K562 (cell line): ENCODE results near the gene COMTD1. TPM values are rescaled to one million over a fixed set of nuclear protein-coding genes. Genes with fewer than 3 reads are reported as not detected.

Experiments
- C11orf30 ChIP-seq: fragments of 450-650 bp; IDR thresholded peaks from 2 replicates; pipeline ENCODE4 v1.6.1; 2016; ENCODE audit warnings: low read depth, mild to moderate bottlenecking
- CCNT2 ChIP-seq: IDR thresholded peaks from 2 replicates; pipeline ENCODE4 v1.6.1; 2011; ENCODE audit warnings: borderline replicate concordance, low read depth, mild to moderate bottlenecking, moderate library complexity, mixed read lengths, low read length; ENCODE audit not compliant: insufficient read length; ENCODE audit errors: extremely low read depth
- ESRRA ChIP-seq: fragments of 450-650 bp; IDR thresholded peaks from 2 replicates; pipeline ENCODE4 v1.6.1; 2014; ENCODE audit warnings: low read depth, mild to moderate bottlenecking, moderate library complexity, borderline replicate concordance
- HDAC8 ChIP-seq: fragments of 450-650 bp; IDR thresholded peaks from 2 replicates; pipeline ENCODE4 v1.6.1; 2016; ENCODE audit warnings: mild to moderate bottlenecking, missing genetic modification characterization, moderate library complexity, missing compliant biosample characterization
- MCM5 ChIP-seq: fragments of 450-650 bp; IDR thresholded peaks from 2 replicates; pipeline ENCODE4 v1.6.1; 2016; ENCODE audit warnings: low read depth
- MIER1 ChIP-seq: fragments of 450-650 bp; IDR thresholded peaks from 2 replicates; pipeline ENCODE4 v1.6.1; 2016; ENCODE audit warnings: antibody characterized with exemption, mild to moderate bottlenecking, low read depth
- MLLT1 ChIP-seq, 2 experiments: fragments of 450-650 bp; IDR thresholded peaks; 2 replicates each; pipeline ENCODE4 v1.6.1; 2016
- MTA2 ChIP-seq: fragments of 450-650 bp; IDR thresholded peaks from 2 replicates; pipeline ENCODE4 v1.6.1; 2016; ENCODE audit warnings: low read depth
- MTA3 ChIP-seq: fragments of 450-650 bp; formaldehyde crosslinking; IDR thresholded peaks from 2 replicates; pipeline ENCODE4 v1.6.1; 2017; ENCODE audit warnings: mild to moderate bottlenecking, borderline replicate concordance
- NCOR1 ChIP-seq: fragments of 450-650 bp; IDR thresholded peaks from 2 replicates; pipeline ENCODE4 v1.6.1; 2016; ENCODE audit warnings: mild to moderate bottlenecking, moderate library complexity
- NELFE ChIP-seq: IDR thresholded peaks from 2 replicates; pipeline ENCODE4 v1.6.1; 2011; ENCODE audit warnings: mild to moderate bottlenecking; ENCODE audit not compliant: insufficient read depth, insufficient read length
- PPARD ChIP-seq: fragments of 250-450 bp; sonication (Bioruptor Pico); IDR thresholded peaks from 2 replicates; pipeline ENCODE4 v1.8.0; 2022; ENCODE audit warnings: inconsistent platforms, mild to moderate bottlenecking, moderate library complexity
- RBM17 ChIP-seq: fragments of 200-400 bp; formaldehyde crosslinking; IDR thresholded peaks from 2 replicates; pipeline ENCODE4 v1.6.1; 2017; ENCODE audit warnings: low read depth, mild to moderate bottlenecking, low read length, borderline replicate concordance
- TBP ChIP-seq: optimal IDR thresholded peaks from 2 replicates; pipeline ENCODE3; 2011; ENCODE audit warnings: low read depth, low read length, improper control_type of control experiment
- ZBTB17 ChIP-seq: fragments of 450-650 bp; formaldehyde crosslinking; IDR thresholded peaks from 2 replicates; pipeline ENCODE4 v1.4.0; 2020; ENCODE audit warnings: mild to moderate bottlenecking
- ZNF57 ChIP-seq: fragments of 450-650 bp; formaldehyde crosslinking; IDR thresholded peaks from 2 replicates; pipeline ENCODE4 v1.4.0; 2020; ENCODE audit warnings: mild to moderate bottlenecking, moderate library complexity
- ZNF696 ChIP-seq: fragments of 250-450 bp; sonication (Bioruptor Pico); conservative IDR thresholded peaks from 2 replicates; pipeline ENCODE4 v1.4.0; 2020; ENCODE audit warnings: mild to moderate bottlenecking, moderate library complexity
- polyA plus RNA-seq, 8 experiments: library from polyadenylated mRNA; depleted of rRNA in 4 of 8; stranded (reverse) in 5 of 8; unstranded in 3 of 8; fragments of >200 nt; fragmentation: Nextera tagmentation in 2 of 8; fragmentation: Illumina TruSeq in 1 of 8; extraction: Ambion mirVana in 2 of 8; extraction: Trizol in 1 of 8; gene quantifications; 2 replicates each; pipeline versions ENCODE4 v1.2.1 to v1.2.3, GENCODE V29; 2011 to 2014; ENCODE audit warnings: inconsistent platforms in 1 of 8, missing spikeins in 1 of 8
- total RNA-seq, 7 experiments: library from RNA; depleted of rRNA in 6 of 7; stranded (reverse); fragments of >200 nt in 6 of 7; fragmentation: Illumina TruSeq in 2 of 7; extraction: Trizol in 2 of 7; gene quantifications; 2 replicates each; pipeline versions ENCODE4 v1.2.1 to v1.2.3, GENCODE V29; 2011 to 2021; ENCODE audit warnings: low replicate concordance in 1 of 7
- TF ChIP-seq, protein P1 (sequence below), 2 experiments: fragments of 450-650 bp in 1 of 2; sonication (generic) in 1 of 2; formaldehyde crosslinking in 1 of 2; IDR thresholded peaks; 2 replicates each; pipeline versions ENCODE4 v1.7.1 to v1.9.0; 2016 to 2022; ENCODE audit warnings: inconsistent platforms in 1 of 2, mild to moderate bottlenecking in 1 of 2, missing genetic modification reagents in 1 of 2

COMTD1 gene
- total and polyA plus RNA-seq, 9 of the 15 experiments (the other 6 are each of a cell fraction or from before 2014, with no cell fraction given): 0.41 to 112 (median 13.7) TPM

DNA sequence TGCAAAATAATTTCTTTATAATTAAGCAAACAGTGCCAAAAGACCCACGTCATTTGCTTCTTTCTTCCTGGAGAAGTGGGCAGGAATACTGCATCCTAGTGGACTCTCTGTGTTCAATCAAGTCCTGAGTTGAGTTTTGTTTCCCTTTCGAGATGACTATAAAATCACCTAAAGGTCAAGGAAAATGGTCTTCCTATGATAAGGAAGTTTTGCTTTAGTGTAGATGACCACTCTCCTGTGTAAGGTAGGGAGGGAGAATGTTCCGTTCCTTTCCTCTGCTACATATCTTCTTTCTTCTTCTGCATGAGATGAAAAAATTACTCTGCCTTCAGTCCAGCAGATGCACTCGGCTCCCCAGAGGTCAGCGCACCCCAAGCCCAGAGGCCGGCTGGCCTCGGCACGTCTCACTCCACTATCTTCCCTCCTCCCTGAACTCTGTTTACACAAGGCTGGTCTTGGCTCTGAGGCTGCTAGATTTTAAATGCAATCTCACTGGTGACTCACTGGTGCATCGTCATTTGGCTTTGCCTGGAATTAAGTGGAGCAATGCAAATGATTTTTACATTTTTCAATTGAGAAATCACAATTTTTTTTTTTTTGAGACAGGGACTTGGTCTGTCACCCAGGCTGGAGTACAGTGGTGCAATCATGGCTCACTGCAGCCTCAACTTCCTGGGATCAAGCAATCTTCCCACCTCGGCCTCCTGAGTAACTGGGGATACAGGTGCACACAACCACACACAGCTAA, 43.8 kb downstream of the COMTD1 start (continued):
- TF ChIP-seq ZBTB17 (CRISPR knock-in tag) (peak; percentile 48; the same call in 1 of the 2 replicates), MTA2 (peak; percentile 61; the same call in 1 of the 2 replicates), MIER1 (no peak), ZNF696 (CRISPR knock-in tag) (0 out of 2 replicates have a peak, but pooled peaks have one; percentile 3), NELFE (no peak), NCOR1 (peak; percentile 74), MCM5 (no peak), MTA3 (peak; percentile 58; the same call in 1 of the 2 replicates), C11orf30 (peak; percentile 90), ESRRA (peak; percentile 69), HDAC8 (no peak), PPARD (CRISPR knock-in tag) (no peak), CCNT2 (peak; percentile 90), MLLT1 (IDR thresholded peaks at IDR 0.05) (peak in 1 of 2 experiments; percentile 85; a peak in 3 of 4 replicates), TBP (no peak), ZNF57 (CRISPR knock-in tag) (no peak), RBM17 (no peak)
- TF ChIP-seq, protein P1, sequence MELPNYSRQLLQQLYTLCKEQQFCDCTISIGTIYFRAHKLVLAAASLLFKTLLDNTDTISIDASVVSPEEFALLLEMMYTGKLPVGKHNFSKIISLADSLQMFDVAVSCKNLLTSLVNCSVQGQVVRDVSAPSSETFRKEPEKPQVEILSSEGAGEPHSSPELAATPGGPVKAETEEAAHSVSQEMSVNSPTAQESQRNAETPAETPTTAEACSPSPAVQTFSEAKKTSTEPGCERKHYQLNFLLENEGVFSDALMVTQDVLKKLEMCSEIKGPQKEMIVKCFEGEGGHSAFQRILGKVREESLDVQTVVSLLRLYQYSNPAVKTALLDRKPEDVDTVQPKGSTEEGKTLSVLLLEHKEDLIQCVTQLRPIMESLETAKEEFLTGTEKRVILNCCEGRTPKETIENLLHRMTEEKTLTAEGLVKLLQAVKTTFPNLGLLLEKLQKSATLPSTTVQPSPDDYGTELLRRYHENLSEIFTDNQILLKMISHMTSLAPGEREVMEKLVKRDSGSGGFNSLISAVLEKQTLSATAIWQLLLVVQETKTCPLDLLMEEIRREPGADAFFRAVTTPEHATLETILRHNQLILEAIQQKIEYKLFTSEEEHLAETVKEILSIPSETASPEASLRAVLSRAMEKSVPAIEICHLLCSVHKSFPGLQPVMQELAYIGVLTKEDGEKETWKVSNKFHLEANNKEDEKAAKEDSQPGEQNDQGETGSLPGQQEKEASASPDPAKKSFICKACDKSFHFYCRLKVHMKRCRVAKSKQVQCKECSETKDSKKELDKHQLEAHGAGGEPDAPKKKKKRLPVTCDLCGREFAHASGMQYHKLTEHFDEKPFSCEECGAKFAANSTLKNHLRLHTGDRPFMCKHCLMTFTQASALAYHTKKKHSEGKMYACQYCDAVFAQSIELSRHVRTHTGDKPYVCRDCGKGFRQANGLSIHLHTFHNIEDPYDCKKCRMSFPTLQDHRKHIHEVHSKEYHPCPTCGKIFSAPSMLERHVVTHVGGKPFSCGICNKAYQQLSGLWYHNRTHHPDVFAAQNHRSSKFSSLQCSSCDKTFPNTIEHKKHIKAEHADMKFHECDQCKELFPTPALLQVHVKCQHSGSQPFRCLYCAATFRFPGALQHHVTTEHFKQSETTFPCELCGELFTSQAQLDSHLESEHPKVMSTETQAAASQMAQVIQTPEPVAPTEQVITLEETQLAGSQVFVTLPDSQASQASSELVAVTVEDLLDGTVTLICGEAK (IDR thresholded peaks at IDR 0.05): peak; percentile 44
- TF ChIP-seq, protein P1 (CRISPR knock-in tag; IDR thresholded peaks at IDR 0.05): no peak
